SU-DHL-6 (cell line): ENCODE measurements around the gene RNF217.

Experiments
- H2AFZ ChIP-seq: fragments of 200-600 bp; sonication (generic); 2 replicates; pipeline ENCODE4 v1.6.1; 2014; ENCODE audit warnings: low read depth, mild to moderate bottlenecking, moderate library complexity, mixed read lengths, antibody characterized with exemption, low read length; ENCODE audit not compliant: severe bottlenecking
- H3F3A ChIP-seq: fragments of 200-600 bp; shearing (Covaris generic); 2 replicates; pipeline ENCODE4 v1.6.0; 2016; ENCODE audit warnings: antibody characterized with exemption, mild to moderate bottlenecking; ENCODE audit not compliant: insufficient read depth
- H3K27ac ChIP-seq: fragments of 200-600 bp; sonication (generic); 2 replicates; pipeline ENCODE4 v1.5.1; 2016; ENCODE audit warnings: low read depth, mild to moderate bottlenecking, low read length, moderate library complexity, mixed read lengths
- H3K27me3 ChIP-seq: fragments of 200-600 bp; sonication (generic), shearing (Covaris generic); 2 replicates; pipeline ENCODE4 v1.6.0; 2014; ENCODE audit warnings: mild to moderate bottlenecking, low read length
- H3K36me3 ChIP-seq: fragments of 200-600 bp; sonication (generic); 2 replicates; pipeline ENCODE4 v1.6.1; 2014; ENCODE audit warnings: mild to moderate bottlenecking, low read length, mixed read lengths
- H3K4me2 ChIP-seq: fragments of 300-600, 200-600 bp; shearing (Covaris generic), sonication (generic); 2 replicates; pipeline ENCODE4 v1.6.0; 2014; ENCODE audit warnings: low read length, low read depth, mild to moderate bottlenecking; ENCODE audit not compliant: poor library complexity, severe bottlenecking
- H3K4me3 ChIP-seq: fragments of 200-600 bp; sonication (generic); 2 replicates; pipeline ENCODE4 v1.5.1; 2014; ENCODE audit warnings: antibody characterized with exemption, low read length, mild to moderate bottlenecking, mixed read lengths; ENCODE audit not compliant: insufficient read depth, poor library complexity, severe bottlenecking
- H3K79me2 ChIP-seq: fragments of 200-600 bp; sonication (generic); 2 replicates; pipeline ENCODE4 v1.6.1; 2014; ENCODE audit warnings: mild to moderate bottlenecking, low read length, moderate library complexity; ENCODE audit not compliant: insufficient read depth
- H3K9ac ChIP-seq: fragments of 200-600 bp; sonication (generic); 2 replicates; pipeline ENCODE4 v1.7.0; 2014; ENCODE audit warnings: mild to moderate bottlenecking, low read length
- H3K9me2 ChIP-seq: fragments of 200-600 bp; sonication (generic); replicated peaks from 2 replicates; pipeline ENCODE4 v1.6.1; 2014; ENCODE audit warnings: low read length; ENCODE audit not compliant: insufficient read depth
- H3K9me3 ChIP-seq: fragments of 200-600 bp; sonication (generic); 2 replicates; pipeline ENCODE4 v1.6.1; 2014; ENCODE audit warnings: low read length, mixed read lengths; ENCODE audit not compliant: insufficient read depth
- H4K20me1 ChIP-seq: fragments of 200-600 bp; sonication (generic); 2 replicates; pipeline ENCODE4 v1.6.1; 2014; ENCODE audit warnings: low read depth, mild to moderate bottlenecking, antibody characterized with exemption, low read length, moderate library complexity, mixed read lengths
- CTCF ChIP-seq: fragments of 200-600 bp; sonication (generic); IDR thresholded peaks from one replicate; pipeline ENCODE4 v1.5.1; 2017; ENCODE audit warnings: antibody characterized with exemption, mild to moderate bottlenecking, low read length, moderate library complexity; ENCODE audit not compliant: insufficient read depth, poor library complexity, severe bottlenecking
- EZH2phosphoT487 ChIP-seq: fragments of 200-600 bp; sonication (generic), shearing (Covaris generic); conservative IDR thresholded peaks from 2 replicates; pipeline ENCODE4 v1.6.1; 2018; ENCODE audit warnings: mild to moderate bottlenecking, antibody characterized with exemption, low read length, moderate library complexity, mixed read lengths

Gene RNF217

GRCh38 chr6:125020385-125020784 lies 58.1 kb downstream of the RNF217 start:
- H3K36me3 ChIP-seq = no peaks in the 10 kb centered on the region
- no peaks in the 10 kb centered on the region for H3F3A ChIP-seq
- H3K9ac ChIP-seq = no peak overlapping the region
- H3K4me3 ChIP-seq = no peak overlapping the region
- no peaks in the 10 kb centered on the region for H3K9me3 ChIP-seq
- no peak for TF ChIP-seq CTCF
- no peak for TF ChIP-seq EZH2phosphoT487
- H3K9me2 ChIP-seq = no peaks in the 10 kb centered on the region
- no peaks in the 10 kb centered on the region for H4K20me1 ChIP-seq
- H3K4me2 ChIP-seq = no peak overlapping the region
- no peak overlapping the region for H2AFZ ChIP-seq
- no peaks in the 10 kb centered on the region for H3K27me3 ChIP-seq
- no peaks in the 10 kb centered on the region for H3K79me2 ChIP-seq
- no peak overlapping the region for H3K27ac ChIP-seq

GRCh38 chr6:125022391-125022989 lies 60.3 kb downstream of the RNF217 start:
- no peaks in the 10 kb centered on the region for H3K27me3 ChIP-seq
- H4K20me1 ChIP-seq = no peaks in the 10 kb centered on the region
- no peaks in the 10 kb centered on the region for H3F3A ChIP-seq
- no peaks in the 10 kb centered on the region for H3K36me3 ChIP-seq
- H3K27ac ChIP-seq = no peak overlapping the region
- no peaks in the 10 kb centered on the region for H3K9me2 ChIP-seq
- H3K4me3 ChIP-seq = no peak overlapping the region
- no peak for TF ChIP-seq CTCF
- no peak for TF ChIP-seq EZH2phosphoT487
- no peak overlapping the region for H2AFZ ChIP-seq
- no peaks in the 10 kb centered on the region for H3K9me3 ChIP-seq
- no peak overlapping the region for H3K9ac ChIP-seq
- no peak overlapping the region for H3K4me2 ChIP-seq
- no peaks in the 10 kb centered on the region for H3K79me2 ChIP-seq

- no peaks in the 10 kb centered on the region for H3K9me3 ChIP-seq
- no peaks in the 10 kb centered on the region for H3F3A ChIP-seq
- no peak overlapping the region for H3K4me3 ChIP-seq
- H3K9ac ChIP-seq = no peak overlapping the region
- H2AFZ ChIP-seq = no peak overlapping the region
- no peaks in the 10 kb centered on the region for H3K79me2 ChIP-seq
- H3K36me3 ChIP-seq = no peaks in the 10 kb centered on the region
- no peak overlapping the region for H3K4me2 ChIP-seq
- TF ChIP-seq CTCF = no peak
- no peak for TF ChIP-seq EZH2phosphoT487
- no peaks in the 10 kb centered on the region for H3K9me2 ChIP-seq
- H4K20me1 ChIP-seq = no peaks in the 10 kb centered on the region
- no peak overlapping the region for H3K27ac ChIP-seq
- no peaks in the 10 kb centered on the region for H3K27me3 ChIP-seq
Observed at GRCh38 chr6:125025164-125025854, 63.1 kb downstream of the RNF217 start.
